ENCODE data around the gene IGSF8.

DNA sequence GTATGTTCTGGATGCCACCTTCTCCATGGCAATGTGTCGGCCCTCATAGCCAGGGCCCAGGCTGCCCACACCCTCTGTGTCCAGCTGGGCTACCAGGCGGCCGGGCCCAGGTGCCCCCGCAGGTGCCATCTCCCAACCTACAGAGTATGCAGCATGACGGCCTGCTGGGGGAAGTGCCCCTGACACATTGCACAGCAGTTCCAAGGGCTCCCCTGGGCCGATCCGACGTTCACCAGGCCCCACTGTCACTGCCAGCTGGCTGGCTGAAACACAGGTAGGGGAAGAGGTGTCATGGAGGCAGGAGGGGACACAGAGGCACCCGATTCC, 5.4 kb downstream of the IGSF8 start:
- TF ChIP-seq, protein P1, sequence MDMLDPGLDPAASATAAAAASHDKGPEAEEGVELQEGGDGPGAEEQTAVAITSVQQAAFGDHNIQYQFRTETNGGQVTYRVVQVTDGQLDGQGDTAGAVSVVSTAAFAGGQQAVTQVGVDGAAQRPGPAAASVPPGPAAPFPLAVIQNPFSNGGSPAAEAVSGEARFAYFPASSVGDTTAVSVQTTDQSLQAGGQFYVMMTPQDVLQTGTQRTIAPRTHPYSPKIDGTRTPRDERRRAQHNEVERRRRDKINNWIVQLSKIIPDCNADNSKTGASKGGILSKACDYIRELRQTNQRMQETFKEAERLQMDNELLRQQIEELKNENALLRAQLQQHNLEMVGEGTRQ (CRISPR knock-in tag; IDR thresholded peaks at IDR 0.05): no peak
- TF ChIP-seq CTCF (IDR thresholded peaks at IDR 0.05) (no peak), NR3C1 (CRISPR knock-in tag; conservative IDR thresholded peaks at IDR 0.05; ENCODE audit: low read depth) (no peak), CREM (CRISPR knock-in tag; IDR thresholded peaks at IDR 0.05) (no peak), ZNF512 (CRISPR knock-in tag; IDR thresholded peaks at IDR 0.05; ENCODE audit: borderline replicate concordance) (no peak), ZNF232 (CRISPR knock-in tag; IDR thresholded peaks at IDR 0.05) (no peak)

All from WTC11 (cell line).